ENCODE measurements around the gene OGA. TPM values are rescaled to one million over a fixed set of nuclear protein-coding genes. Genes with fewer than 3 reads are reported as not detected.

The OGA gene
- total and polyA plus RNA-seq, 4 experiments from 2014 or later = 26.6 to 325 (median 178) TPM

DNA sequence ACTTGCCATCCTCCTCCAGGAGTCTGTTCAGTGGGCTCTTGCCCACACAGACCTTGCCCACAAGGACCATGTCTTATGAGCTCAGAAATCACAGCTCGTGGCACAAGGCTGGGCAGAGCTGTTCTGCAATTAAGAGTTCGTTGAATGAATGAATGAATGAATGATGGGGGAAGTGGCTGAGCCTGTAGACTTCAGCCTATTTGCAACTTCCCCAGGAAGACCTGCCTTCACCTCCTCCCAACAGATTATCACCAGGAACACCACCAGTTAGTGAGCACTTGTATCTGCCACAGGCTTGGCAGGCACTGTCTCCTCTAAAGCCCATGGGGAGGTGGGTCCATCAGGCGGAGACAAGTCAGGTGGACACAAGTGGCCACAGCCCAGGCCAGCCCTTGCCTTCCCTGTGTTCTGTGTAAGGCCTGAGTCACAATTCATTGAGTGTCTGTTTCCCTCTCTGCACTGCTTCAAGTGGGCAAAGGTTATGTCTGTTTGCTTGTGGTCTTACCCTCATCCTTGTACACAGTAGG lies 40.6 kb downstream of the OGA start:
- H3K4me1 ChIP-seq (ENCODE audit: insufficient read depth, low read length) = peaks cover 60% of the 10 kb centered on the region
- H3K27me3 ChIP-seq (ENCODE audit: insufficient read depth, low read length) = peaks cover 47% of the 10 kb centered on the region

DNA sequence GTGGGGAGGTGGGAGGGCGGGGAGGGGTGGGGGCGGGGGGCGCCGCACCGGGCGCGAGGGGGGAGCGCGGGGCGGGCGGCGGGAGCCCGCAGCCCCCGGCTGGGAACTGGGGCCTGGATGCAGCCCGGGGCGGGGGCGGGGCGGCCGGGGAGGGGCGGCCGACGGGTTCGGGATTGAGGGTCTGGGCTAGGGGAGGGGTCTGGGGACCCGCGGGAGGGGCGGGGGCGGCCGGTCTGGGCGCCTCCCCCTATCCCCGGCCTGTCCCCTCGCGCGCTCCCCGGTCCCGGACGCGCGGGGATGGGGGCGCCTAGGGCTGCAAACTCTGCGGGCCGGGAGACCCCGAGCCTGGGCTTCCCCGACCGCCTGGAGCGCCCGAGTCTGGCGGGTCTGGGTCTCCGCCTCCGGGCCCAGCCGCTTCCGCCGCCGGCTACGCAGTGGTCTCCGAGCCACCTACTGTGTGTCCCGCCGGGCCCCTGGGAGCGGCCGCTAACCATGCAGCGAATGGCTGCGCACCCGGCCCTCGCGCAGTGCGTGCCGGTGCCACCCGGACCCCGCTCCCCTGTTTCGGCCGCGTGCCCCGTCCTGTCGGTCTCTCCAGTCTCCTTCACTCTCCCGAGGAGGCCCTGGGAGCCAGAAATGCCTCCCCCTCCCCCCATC lies 42.0 kb downstream of the OGA start:
- H3K4me3 ChIP-seq (ENCODE audit: low read length in 2 of 2) = no peak overlapping the region
- no peak overlapping the region for H3K27ac ChIP-seq (ENCODE audit: low read depth, low read length)
- DNase-seq = no peak
- Mint-ChIP-seq H3K4me3 (peak overlapping the region in 6 of 8 donors; percentile 20 to 59 (median 52)), H3K27me3 (peaks cover 45 to 53% of the 10 kb centered on the region in 2 donors), H3K36me3 (no peaks in the 10 kb centered on the region), H3K27ac (no peak overlapping the region), H3K9me3 (peaks cover 0 to 1% (median 0%) of the 10 kb centered on the region in 8 donors), H3K4me1 (peaks cover 20 to 63% (median 35%) of the 10 kb centered on the region in 4 donors)
- H3K36me3 ChIP-seq (ENCODE audit: insufficient read depth, low read length) = no peaks in the 10 kb centered on the region
- intact Hi-C loops (cut with micrococcal nuclease) = no loop called here
- peaks cover 51% of the 10 kb centered on the region for H3K27me3 ChIP-seq (ENCODE audit: insufficient read depth, low read length)
- no peaks in the 10 kb centered on the region for H3K9me3 ChIP-seq (ENCODE audit: control insufficient read depth in 1 of 2, low read length in 2 of 2)
- POLR2A ChIA-PET (ENCODE audit: partially characterized antibody) = no interaction called here
- CTCF ChIA-PET (ENCODE audit: partially characterized antibody) = no interaction called here
- H3K4me1 ChIP-seq (ENCODE audit: insufficient read depth, low read length) = peaks cover 47% of the 10 kb centered on the region

More for the DNA sequence above, 40.6 kb downstream of the OGA start:
- peak overlapping the region in 1 of 7 donors; percentile 18 for H3K27ac Mint-ChIP-seq
- no peak overlapping the region for H3K27ac ChIP-seq (ENCODE audit: low read depth, low read length)
- CTCF ChIA-PET (ENCODE audit: partially characterized antibody) = interaction anchor here (4.1 kb wide), 1 partner anchor 10 kb away, joined by 23 read pairs; no protein-coding TSS in a partner anchor
- H3K4me1 Mint-ChIP-seq = peaks cover 29 to 76% (median 45%) of the 10 kb centered on the region in 4 donors
- no peak overlapping the region for H3K4me3 ChIP-seq (ENCODE audit: low read length in 2 of 2)
- no peaks in the 10 kb centered on the region for H3K9me3 Mint-ChIP-seq
- peaks cover 36 to 41% of the 10 kb centered on the region in 2 donors for H3K27me3 Mint-ChIP-seq
- H3K4me3 Mint-ChIP-seq = peak overlapping the region in 6 of 8 donors; percentile 1 to 59 (median 44)
- H3K9me3 ChIP-seq (ENCODE audit: control insufficient read depth in 1 of 2, low read length in 2 of 2) = no peaks in the 10 kb centered on the region
- DNase-seq = no peak
- H3K36me3 ChIP-seq (ENCODE audit: insufficient read depth, low read length) = no peaks in the 10 kb centered on the region
- intact Hi-C loops (cut with micrococcal nuclease) = no loop called here
- POLR2A ChIA-PET (ENCODE audit: partially characterized antibody) = no interaction called here
- H3K36me3 Mint-ChIP-seq = no peaks in the 10 kb centered on the region

DNA sequence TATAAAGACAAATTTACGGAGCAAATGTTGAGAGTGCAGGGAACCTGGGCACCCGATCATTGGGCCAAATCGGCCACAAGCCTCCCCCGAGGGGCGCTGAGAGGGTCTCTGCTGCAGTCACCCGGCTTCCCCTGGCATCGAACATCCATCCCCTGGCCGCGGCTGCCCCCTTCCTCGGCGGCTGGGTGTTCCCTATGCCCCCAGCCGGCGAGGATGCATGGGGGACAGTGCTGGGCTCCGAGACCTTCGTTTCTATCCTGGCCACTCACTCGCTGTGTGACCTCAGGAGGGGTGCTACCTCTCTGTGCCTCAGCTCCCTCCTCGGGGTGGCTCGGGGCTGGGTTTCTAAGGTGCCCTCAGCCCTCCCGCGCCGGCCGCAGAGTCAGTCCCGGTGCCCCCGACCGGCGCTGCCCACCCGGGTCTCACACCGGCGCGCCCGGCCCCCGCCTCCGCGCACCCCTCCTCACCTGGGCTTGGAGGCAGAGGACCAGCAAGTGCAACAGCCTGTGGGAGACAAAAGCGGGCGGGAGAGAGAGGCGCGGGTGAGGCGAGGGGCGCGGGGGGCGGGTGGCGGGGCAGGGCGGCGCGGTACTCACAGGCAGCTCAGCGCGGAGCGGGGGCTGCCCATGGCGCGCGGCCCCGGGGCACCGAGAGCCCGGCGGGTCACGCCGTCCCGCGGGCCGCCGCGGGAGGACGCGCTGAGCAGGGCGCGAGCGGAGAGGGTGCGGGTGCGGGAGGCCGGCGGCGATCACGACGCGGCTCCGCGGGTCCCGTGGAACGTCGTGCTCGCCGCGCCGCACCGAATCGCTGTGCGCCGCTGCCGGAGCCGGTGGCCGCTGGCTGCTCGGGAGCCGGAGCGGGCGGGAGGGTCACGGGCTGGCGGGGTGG lies 42.7 kb downstream of the OGA start, which contains the start of gene FGF8:
TSS of gene FGF8 (minus strand) at position 842 of the 888 bp plus-strand sequence. CDS start at position 628, 214 bp downstream.
- Histone ChIP-seq H3K27ac (ENCODE audit: low read depth, low read length) (no peak within 1 kb of the TSS), H3K4me3 (ENCODE audit: low read length in 2 of 2) (no peak within 1 kb of the TSS), H3K27me3 (ENCODE audit: insufficient read depth, low read length) (peaks cover 56% of the 10 kb centered on the region), H3K4me1 (ENCODE audit: insufficient read depth, low read length) (peaks cover 39% of the 10 kb centered on the region), H3K36me3 (ENCODE audit: insufficient read depth, low read length) (no peaks in the 10 kb centered on the region), H3K9me3 (ENCODE audit: control insufficient read depth in 1 of 2, low read length in 2 of 2) (no peaks in the 10 kb centered on the region)
- H3K4me1 Mint-ChIP-seq = peaks cover 20 to 58% (median 29%) of the 10 kb centered on the region in 4 donors
- CTCF ChIA-PET (ENCODE audit: partially characterized antibody) = interaction anchor here (1.3 kb wide), 1 partner anchor 65 kb away, joined by 3 read pairs; no protein-coding TSS in a partner anchor
- peak within 1 kb of the TSS in 1 of 7 donors; percentile 24 for H3K27ac Mint-ChIP-seq
- peaks cover 47 to 55% of the 10 kb centered on the region in 2 donors for H3K27me3 Mint-ChIP-seq
- DNase-seq = no peak
- POLR2A ChIA-PET (ENCODE audit: partially characterized antibody) = no interaction called here
- H3K4me3 Mint-ChIP-seq = peak within 1 kb of the TSS; percentile 20 to 61 (median 56)
- peaks cover 0 to 1% (median 0%) of the 10 kb centered on the region in 8 donors for H3K9me3 Mint-ChIP-seq
- H3K36me3 Mint-ChIP-seq = no peaks in the 10 kb centered on the region
- intact Hi-C loops (cut with micrococcal nuclease) = no loop called here

DNA sequence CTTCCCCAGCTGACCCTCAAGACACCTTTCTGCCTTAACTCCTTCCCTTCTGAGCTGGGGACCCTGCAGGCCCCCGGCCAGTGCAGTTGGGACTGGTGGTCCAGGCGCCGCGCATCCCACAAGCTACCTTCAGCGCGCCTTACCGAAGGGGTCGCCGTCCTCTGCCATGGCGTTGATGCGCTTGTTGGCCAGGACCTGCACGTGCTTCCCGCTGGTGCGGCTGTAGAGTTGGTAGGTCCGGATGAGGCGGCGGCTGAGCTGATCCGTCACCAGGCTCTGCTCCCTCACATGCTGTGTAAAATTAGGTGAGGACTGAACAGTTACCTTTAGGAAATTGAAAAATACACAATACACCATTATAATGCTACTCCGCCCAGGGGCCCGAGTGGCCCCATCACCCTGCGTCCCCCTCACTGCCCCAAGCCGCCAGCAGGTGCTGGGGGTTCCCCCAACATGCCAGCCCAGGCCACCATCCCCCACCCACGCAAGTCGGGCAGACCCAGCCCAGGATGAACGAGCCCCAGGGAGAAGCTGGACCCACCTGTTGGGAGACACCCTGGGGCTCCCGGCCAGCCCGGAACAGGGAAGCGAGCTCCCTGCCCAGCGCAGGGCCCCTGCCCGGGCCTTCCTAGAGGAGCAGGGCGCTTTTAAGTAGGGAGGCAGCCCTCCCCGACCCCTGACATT lies 43.5 kb downstream of the OGA start:
- Histone ChIP-seq H3K9me3 (ENCODE audit: control insufficient read depth in 1 of 2, low read length in 2 of 2) (no peaks in the 10 kb centered on the region), H3K27ac (ENCODE audit: low read depth, low read length) (no peak overlapping the region), H3K36me3 (ENCODE audit: insufficient read depth, low read length) (no peaks in the 10 kb centered on the region), H3K4me3 (ENCODE audit: low read length in 2 of 2) (no peak overlapping the region), H3K4me1 (ENCODE audit: insufficient read depth, low read length) (peaks cover 32% of the 10 kb centered on the region), H3K27me3 (ENCODE audit: insufficient read depth, low read length) (peaks cover 56% of the 10 kb centered on the region)
- peak overlapping the region; percentile 10 to 67 (median 59) for H3K4me3 Mint-ChIP-seq
- H3K4me1 Mint-ChIP-seq = peaks cover 19 to 54% (median 25%) of the 10 kb centered on the region in 4 donors
- H3K27me3 Mint-ChIP-seq = peaks cover 47 to 57% of the 10 kb centered on the region in 2 donors
- H3K27ac Mint-ChIP-seq = peak overlapping the region in 2 of 7 donors; percentile 24 to 86
- no peaks in the 10 kb centered on the region for H3K36me3 Mint-ChIP-seq
- peaks cover 0 to 1% (median 0%) of the 10 kb centered on the region in 8 donors for H3K9me3 Mint-ChIP-seq
- ChIA-PET POLR2A (ENCODE audit: partially characterized antibody) (interaction anchor here (1.5 kb wide), 1 partner anchor 10 kb away, joined by 5 read pairs; no protein-coding TSS in a partner anchor), CTCF (ENCODE audit: partially characterized antibody) (interaction anchor here (1.3 kb wide), 1 partner anchor 66 kb away, joined by 3 read pairs; no protein-coding TSS in a partner anchor)
- DNase-seq = no peak
- intact Hi-C loops (cut with micrococcal nuclease) = no loop called here

DNA sequence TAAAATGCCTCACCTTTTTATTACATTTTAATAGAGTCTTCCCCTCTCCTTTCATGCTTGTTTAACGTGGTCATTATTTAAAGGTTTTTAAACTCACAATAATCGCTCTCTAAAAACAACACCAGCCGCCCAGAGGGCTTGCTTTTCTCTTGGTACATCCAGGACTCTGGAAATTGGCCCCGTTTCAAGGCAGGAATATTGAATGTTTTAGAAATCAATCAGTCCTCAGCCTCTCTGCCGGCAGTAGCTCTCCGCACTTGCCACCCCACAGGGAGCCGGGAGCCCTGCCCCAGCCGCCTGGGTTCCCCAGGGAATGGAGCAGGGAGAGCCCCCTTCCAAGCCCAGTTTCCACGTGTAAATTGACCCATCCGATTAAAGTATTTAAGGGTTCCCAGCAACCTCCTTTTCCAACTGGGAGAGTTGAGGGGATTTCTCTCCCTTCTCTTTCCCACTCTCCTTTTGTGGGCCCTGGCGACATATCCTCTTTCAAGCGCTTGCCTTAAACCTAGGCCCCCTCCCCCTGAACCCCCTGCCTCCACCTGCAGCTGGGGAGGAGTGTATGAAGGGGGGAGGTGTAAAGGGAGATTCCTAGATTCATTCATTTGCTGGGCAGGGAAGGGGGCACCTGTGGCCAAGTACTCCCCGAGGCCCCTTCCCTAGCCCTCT lies 44.2 kb downstream of the OGA start:
- no peaks in the 10 kb centered on the region for H3K9me3 ChIP-seq (ENCODE audit: control insufficient read depth in 1 of 2, low read length in 2 of 2)
- H3K36me3 ChIP-seq (ENCODE audit: insufficient read depth, low read length) = no peaks in the 10 kb centered on the region
- Mint-ChIP-seq H3K4me1 (peaks cover 17 to 49% (median 23%) of the 10 kb centered on the region in 4 donors), H3K27ac (peak overlapping the region in 1 of 7 donors; percentile 40), H3K36me3 (no peaks in the 10 kb centered on the region), H3K4me3 (peak overlapping the region in 4 of 8 donors; percentile 0 to 64 (median 6)), H3K27me3 (peaks cover 46 to 60% of the 10 kb centered on the region in 2 donors), H3K9me3 (peaks cover 0 to 1% (median 0%) of the 10 kb centered on the region in 8 donors)
- ChIA-PET CTCF (ENCODE audit: partially characterized antibody) (interaction anchor here (0.5 to 2.8 kb wide), 3 partner anchors 7 to 68 kb away, joined by 3 to 16 read pairs (median 7); no protein-coding TSS in a partner anchor), POLR2A (ENCODE audit: partially characterized antibody) (interaction anchor here (1.5 kb wide), 1 partner anchor 10 kb away, joined by 5 read pairs; no protein-coding TSS in a partner anchor)
- H3K4me1 ChIP-seq (ENCODE audit: insufficient read depth, low read length) = peaks cover 26% of the 10 kb centered on the region
- DNase-seq = no peak
- no peak overlapping the region for H3K27ac ChIP-seq (ENCODE audit: low read depth, low read length)
- H3K4me3 ChIP-seq (ENCODE audit: low read length in 2 of 2) = no peak overlapping the region
- intact Hi-C loops (cut with micrococcal nuclease) = no loop called here
- H3K27me3 ChIP-seq (ENCODE audit: insufficient read depth, low read length) = peaks cover 51% of the 10 kb centered on the region
